HG02642 (cell line): Measurements from ENCODE around the gene ANKRD36.
"Not testable (repeated sequence)": the region's sequence is repeated elsewhere in the genome, so short reads cannot be mapped to it uniquely, and the experiment has no call there.

Experiments used
- ATAC-seq: cut with Tn5 transposase; IDR thresholded peaks from one replicate; pipeline ENCODE4 v1.9.1; 2021; ENCODE audit warnings: mild to moderate bottlenecking; ENCODE audit not compliant: unreplicated experiment, poor library complexity

ANKRD36 gene

GRCh38 chr2:97113050-97113881 lies at the start of gene ANKRD36:
TSS of gene ANKRD36 (plus strand) at chr2:97113153. CDS start at chr2:97113740, 587 bp downstream.
- ATAC-seq: peak; percentile 95

GRCh38 chr2:97066030-97066429 lies 46.9 kb upstream of the ANKRD36 start:
- not testable (repeated sequence) for ATAC-seq

GRCh38 chr2:97067279-97068004 lies 45.5 kb upstream of the ANKRD36 start:
- no peak for ATAC-seq

GRCh38 chr2:97068074-97068473 lies 44.9 kb upstream of the ANKRD36 start:
- no peak for ATAC-seq

GRCh38 chr2:97068722-97069121 lies 44.2 kb upstream of the ANKRD36 start:
- ATAC-seq: not testable (repeated sequence)

GRCh38 chr2:97070915-97071314 lies 42.0 kb upstream of the ANKRD36 start:
- not testable (repeated sequence) for ATAC-seq

GRCh38 chr2:97077213-97077612 lies 35.7 kb upstream of the ANKRD36 start:
- ATAC-seq: not testable (repeated sequence)

- not testable (repeated sequence) for ATAC-seq
Observed at GRCh38 chr2:97080855-97081254, 32.1 kb upstream of the ANKRD36 start.

- not testable (repeated sequence) for ATAC-seq
Observed at GRCh38 chr2:97082206-97082605, 30.7 kb upstream of the ANKRD36 start.

- ATAC-seq: not testable (repeated sequence)
Observed at GRCh38 chr2:97083516-97083915, 29.4 kb upstream of the ANKRD36 start.

- ATAC-seq: not testable (repeated sequence)
Observed at GRCh38 chr2:97085093-97085492, 27.9 kb upstream of the ANKRD36 start.

GRCh38 chr2:97088706-97089105 lies 24.2 kb upstream of the ANKRD36 start:
- not testable (repeated sequence) for ATAC-seq

- ATAC-seq: not testable (repeated sequence)
Observed at GRCh38 chr2:97092946-97093345, 20.0 kb upstream of the ANKRD36 start.

- ATAC-seq: peak; percentile 17
Observed at GRCh38 chr2:97093983-97094771, 18.8 kb upstream of the ANKRD36 start.

GRCh38 chr2:97094772-97095611 lies 18.0 kb upstream of the ANKRD36 start, which contains the start of gene FAHD2B:
TSS of gene FAHD2B (minus strand) at chr2:97094882. CDS start at chr2:97091706, 3,176 bp downstream.
- ATAC-seq: peak; percentile 88

GRCh38 chr2:97095661-97096060 lies 17.3 kb upstream of the ANKRD36 start:
- no peak for ATAC-seq

GRCh38 chr2:97098786-97099372 lies 14.1 kb upstream of the ANKRD36 start:
- not testable (repeated sequence) for ATAC-seq

GRCh38 chr2:97106878-97107277 lies 6.1 kb upstream of the ANKRD36 start:
- not testable (repeated sequence) for ATAC-seq

GRCh38 chr2:97111246-97111645 lies 1.7 kb upstream of the ANKRD36 start:
- ATAC-seq: not testable (repeated sequence)
